Measurements from ENCODE around the gene TSC2.

GRCh38 chr16:2026461-2027023 lies 21.2 kb upstream of the TSC2 start, which contains the start of gene NHERF2:
- TF ChIP-seq CTCF (IDR thresholded peaks at IDR 0.05) (no peak), POLR2A (IDR thresholded peaks at IDR 0.05) (no peak)

Measured in Peyer's patch (tissue), 4 donors.